Vagina (tissue), 2 donors: ENCODE results near the gene HMCN2. TPM values are rescaled to one million over a fixed set of nuclear protein-coding genes. Genes with fewer than 3 reads are reported as not detected.

ENCODE experiments used
- DNase-seq, 2 donors: peaks; one replicate each; pipeline ENCODE4 v3.0.0-alpha.2; 2017; ENCODE audit errors: extremely low spot score in 2 of 2
- H3K27ac ChIP-seq: fragments of 200-600 bp; sonication (generic); one replicate; pipeline ENCODE4 v1.5.1; 2019
- H3K27me3 ChIP-seq: fragments of 200-600 bp; sonication (generic); one replicate; pipeline ENCODE4 v1.5.1; 2019
- H3K36me3 ChIP-seq, 2 donors: fragments of 200-600 bp; sonication (generic); one replicate each; pipeline ENCODE4 v1.5.1; 2017 to 2019
- H3K4me1 ChIP-seq: fragments of 200-600 bp; sonication (generic); one replicate; pipeline ENCODE4 v1.5.1; 2019
- H3K4me3 ChIP-seq, 2 donors: fragments of 200-600 bp; sonication (generic); 1 replicate in 1 of 2; 2 replicates in 1 of 2; pipeline ENCODE4 v1.5.1; 2016 to 2019
- H3K9me3 ChIP-seq: fragments of 200-600 bp; sonication (generic); one replicate; pipeline ENCODE4 v1.5.1; 2019
- POLR2A ChIP-seq, 2 donors: fragments of 450-650 bp; IDR thresholded peaks; one replicate each; pipeline ENCODE4 v1.6.1; 2017; ENCODE audit warnings: antibody characterized with exemption in 2 of 2, mild to moderate bottlenecking in 2 of 2, moderate library complexity in 2 of 2
- POLR2AphosphoS5 ChIP-seq, 2 donors: sonication (generic); formaldehyde crosslinking; IDR thresholded peaks; one replicate each; pipeline ENCODE4 v1.9.0; 2017; ENCODE audit warnings: antibody characterized with exemption in 2 of 2, mild to moderate bottlenecking in 2 of 2, low read depth in 1 of 2; ENCODE audit not compliant: insufficient read depth in 1 of 2
- intact Hi-C: fragments of 100-400 bp; cut with DNase I; formaldehyde crosslinking; loops from one replicate; pipeline ENCODE4 v1.15.1; 2023
- total RNA-seq: library from RNA; depleted of rRNA; stranded (reverse); fragments of >200 nt; gene quantifications from one replicate; pipeline ENCODE4 v1.2.3, GENCODE V29; 2016
- TF ChIP-seq, protein P1 (sequence below), 3 experiments: fragments of 450-650 bp in 2 of 3; fragments of 200-600 bp in 1 of 3; sonication (generic) in 1 of 3; IDR thresholded peaks; one replicate each; pipeline ENCODE4 v1.5.1; 2017 to 2019; ENCODE audit warnings: antibody characterized with exemption in 3 of 3, mild to moderate bottlenecking in 2 of 3, moderate library complexity in 2 of 3

Gene HMCN2
- total RNA-seq, 1 donor from 2014 or later = 5.2 TPM

DNA sequence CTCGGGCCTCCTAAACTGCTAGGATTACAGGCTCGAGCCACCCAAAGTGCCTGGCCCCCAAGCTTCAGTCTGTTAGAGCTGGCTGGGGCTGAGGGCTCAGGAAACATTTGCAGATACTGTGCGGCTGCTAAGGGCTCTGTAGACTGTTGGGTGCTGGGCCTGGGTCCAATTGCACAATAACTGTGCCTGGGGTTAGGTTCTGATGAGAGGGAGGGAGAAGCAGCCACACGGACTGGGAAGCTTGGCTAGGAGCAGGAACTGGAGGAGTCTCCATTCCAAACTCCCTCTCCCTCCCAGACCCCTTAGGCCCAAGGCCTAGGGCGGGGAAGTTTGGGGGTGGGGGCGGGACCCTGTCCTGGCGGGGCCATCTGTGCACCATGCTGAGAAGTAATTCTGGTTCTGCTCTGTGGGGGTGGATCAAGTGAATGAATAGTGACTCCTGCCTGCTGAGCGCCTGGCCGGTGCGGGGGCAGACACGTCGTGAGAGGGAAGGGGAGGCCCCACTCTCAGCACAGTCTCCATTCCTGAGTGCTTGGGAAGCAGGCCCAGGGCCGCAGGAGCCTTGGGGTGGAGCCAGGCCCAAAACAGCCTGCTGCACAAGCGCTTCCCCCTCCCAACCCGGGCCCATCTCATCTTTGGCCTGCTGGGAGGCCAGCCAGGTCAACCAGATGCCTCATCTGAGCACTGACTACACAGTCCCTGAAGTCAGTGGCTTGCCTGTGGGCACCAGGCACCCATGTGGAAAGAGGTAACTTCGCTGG, 180.7 kb downstream of the HMCN2 start:
- TF ChIP-seq POLR2A (IDR thresholded peaks at IDR 0.05) = no peak
- TF ChIP-seq, protein P1, sequence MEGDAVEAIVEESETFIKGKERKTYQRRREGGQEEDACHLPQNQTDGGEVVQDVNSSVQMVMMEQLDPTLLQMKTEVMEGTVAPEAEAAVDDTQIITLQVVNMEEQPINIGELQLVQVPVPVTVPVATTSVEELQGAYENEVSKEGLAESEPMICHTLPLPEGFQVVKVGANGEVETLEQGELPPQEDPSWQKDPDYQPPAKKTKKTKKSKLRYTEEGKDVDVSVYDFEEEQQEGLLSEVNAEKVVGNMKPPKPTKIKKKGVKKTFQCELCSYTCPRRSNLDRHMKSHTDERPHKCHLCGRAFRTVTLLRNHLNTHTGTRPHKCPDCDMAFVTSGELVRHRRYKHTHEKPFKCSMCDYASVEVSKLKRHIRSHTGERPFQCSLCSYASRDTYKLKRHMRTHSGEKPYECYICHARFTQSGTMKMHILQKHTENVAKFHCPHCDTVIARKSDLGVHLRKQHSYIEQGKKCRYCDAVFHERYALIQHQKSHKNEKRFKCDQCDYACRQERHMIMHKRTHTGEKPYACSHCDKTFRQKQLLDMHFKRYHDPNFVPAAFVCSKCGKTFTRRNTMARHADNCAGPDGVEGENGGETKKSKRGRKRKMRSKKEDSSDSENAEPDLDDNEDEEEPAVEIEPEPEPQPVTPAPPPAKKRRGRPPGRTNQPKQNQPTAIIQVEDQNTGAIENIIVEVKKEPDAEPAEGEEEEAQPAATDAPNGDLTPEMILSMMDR (IDR thresholded peaks at IDR 0.05) = no peak
- TF ChIP-seq POLR2AphosphoS5 (IDR thresholded peaks at IDR 0.05; ENCODE audit: insufficient read depth in 1 of 2, low read depth in 1 of 2) = peak; percentile 20 to 82
- Histone ChIP-seq H3K27ac (peak overlapping the region; percentile 85), H3K36me3 (no peaks in the 10 kb centered on the region), H3K4me3 (peak overlapping the region; percentile 67 to 81), H3K9me3 (peaks cover 3% of the 10 kb centered on the region), H3K4me1 (peaks cover 68% of the 10 kb centered on the region), H3K27me3 (no peaks in the 10 kb centered on the region)
- intact Hi-C loops = no loop called here
- peak in 1 of 2 donors; percentile 98 for DNase-seq

DNA sequence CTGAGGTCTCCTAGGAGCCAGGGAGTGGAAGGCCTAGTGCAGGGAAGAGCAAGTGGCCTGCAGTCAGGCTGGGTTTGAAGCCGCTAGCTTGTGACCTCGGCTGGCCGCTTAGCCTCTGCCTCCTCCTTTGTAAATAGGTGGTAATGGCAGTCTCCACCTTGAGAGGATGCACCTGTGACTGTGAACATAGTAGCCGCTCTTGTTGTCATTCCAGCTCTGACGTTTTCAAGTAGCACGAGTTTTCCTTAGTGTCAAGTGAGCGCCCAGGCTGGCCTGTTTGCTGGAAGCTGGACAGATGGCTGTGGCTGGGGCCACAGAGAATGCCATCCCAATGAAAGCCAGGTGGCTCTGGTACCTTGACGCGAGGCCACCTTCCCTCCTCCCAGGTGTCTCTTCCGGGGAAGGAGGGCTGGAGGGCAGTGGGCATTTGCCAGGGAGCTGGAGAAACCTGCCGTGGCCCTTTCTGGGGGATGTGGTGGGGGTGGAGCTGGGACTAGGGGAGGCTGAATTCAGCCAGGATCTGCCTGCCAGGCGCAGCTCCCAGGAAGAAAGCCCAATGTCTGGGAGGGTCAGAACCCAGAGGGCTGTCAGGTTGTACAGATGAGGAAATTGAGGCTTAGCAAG, 181.7 kb downstream of the HMCN2 start:
- H3K36me3 ChIP-seq = no peaks in the 10 kb centered on the region
- no peak overlapping the region for H3K4me3 ChIP-seq
- intact Hi-C loops = no loop called here
- peaks cover 76% of the 10 kb centered on the region for H3K4me1 ChIP-seq
- no peaks in the 10 kb centered on the region for H3K27me3 ChIP-seq
- H3K9me3 ChIP-seq = no peaks in the 10 kb centered on the region
- no peak for DNase-seq
- TF ChIP-seq POLR2AphosphoS5 (IDR thresholded peaks at IDR 0.05; ENCODE audit: insufficient read depth in 1 of 2, low read depth in 1 of 2) = no peak
- TF ChIP-seq, protein P1 (IDR thresholded peaks at IDR 0.05) = no peak
- TF ChIP-seq POLR2A (IDR thresholded peaks at IDR 0.05) = no peak
- H3K27ac ChIP-seq = peak overlapping the region; percentile 85

DNA sequence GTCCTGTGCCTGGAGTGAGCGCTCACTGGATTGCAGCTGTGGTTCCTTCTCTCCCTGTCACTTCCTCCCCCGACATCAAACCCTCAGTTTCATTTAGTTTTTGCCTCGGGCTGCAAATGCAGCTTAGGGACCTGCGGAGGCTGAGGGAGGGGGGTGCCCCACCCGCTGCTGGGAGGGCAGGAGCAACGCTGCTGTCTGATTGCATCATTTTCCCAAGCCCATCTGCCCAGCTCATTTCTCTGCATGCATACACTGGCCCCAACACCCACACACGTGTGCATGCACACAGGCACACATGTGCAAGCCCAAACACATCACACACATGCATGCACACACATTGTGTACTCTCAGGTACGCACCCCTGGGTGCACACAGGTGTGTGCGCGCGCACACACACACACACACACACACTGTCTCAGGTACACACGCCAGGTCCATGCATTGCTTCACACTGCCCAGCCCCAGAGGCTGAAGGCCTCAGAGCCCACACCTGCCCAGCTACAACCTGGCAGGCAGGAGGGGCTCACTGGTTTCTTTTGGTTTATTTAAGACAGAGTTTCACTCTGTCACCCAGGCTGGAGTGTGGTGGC, 182.6 kb downstream of the HMCN2 start:
- no peaks in the 10 kb centered on the region for H3K27me3 ChIP-seq
- TF ChIP-seq POLR2AphosphoS5 (IDR thresholded peaks at IDR 0.05; ENCODE audit: insufficient read depth in 1 of 2, low read depth in 1 of 2) (no peak), POLR2A (IDR thresholded peaks at IDR 0.05) (no peak)
- TF ChIP-seq, protein P1 (IDR thresholded peaks at IDR 0.05) = no peak
- no peaks in the 10 kb centered on the region for H3K36me3 ChIP-seq
- H3K4me3 ChIP-seq = no peak overlapping the region
- intact Hi-C loops = no loop called here
- DNase-seq = no peak
- H3K27ac ChIP-seq = peak overlapping the region; percentile 85
- peaks cover 76% of the 10 kb centered on the region for H3K4me1 ChIP-seq
- no peaks in the 10 kb centered on the region for H3K9me3 ChIP-seq

DNA sequence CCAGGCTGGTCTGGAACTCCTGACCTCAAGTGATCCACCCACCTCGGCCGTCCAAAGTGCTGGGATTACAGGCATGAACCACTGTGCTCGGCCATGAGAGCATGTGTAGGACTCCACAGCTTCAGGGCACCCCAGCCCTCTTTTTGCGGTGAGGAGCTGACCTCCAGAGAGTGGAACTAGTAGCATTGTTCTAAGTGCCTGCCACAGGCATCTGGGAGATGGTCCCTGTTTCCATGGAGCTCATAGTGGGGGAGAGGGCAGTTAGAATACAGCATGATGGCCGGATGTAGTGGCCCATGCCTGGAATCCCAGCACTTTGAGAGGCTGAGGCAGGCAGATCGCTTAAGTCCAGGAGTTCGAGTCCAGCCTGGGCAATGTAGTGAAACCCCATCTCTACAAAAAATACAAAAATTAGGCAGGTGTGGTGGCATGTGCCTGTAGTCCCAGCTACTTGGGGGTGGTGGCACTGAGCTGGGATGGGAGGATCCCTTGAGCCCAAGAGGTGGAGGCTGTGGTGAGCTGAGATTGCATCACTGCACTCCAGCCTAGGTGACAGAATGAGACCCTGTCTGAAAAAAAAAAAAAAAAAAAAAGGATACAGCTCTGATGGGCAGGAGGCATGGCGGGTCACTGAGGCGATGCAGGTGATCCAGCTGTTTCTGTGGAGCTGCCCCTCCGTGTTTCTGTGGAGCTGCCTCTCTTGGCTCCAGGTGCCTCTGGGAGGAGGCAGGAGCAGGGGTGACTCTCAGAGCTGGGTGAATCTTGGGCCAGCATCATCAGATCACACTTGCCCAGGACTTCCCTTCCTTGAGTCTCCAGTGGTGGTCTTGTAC, 183.4 kb downstream of the HMCN2 start:
- H3K4me1 ChIP-seq = peaks cover 83% of the 10 kb centered on the region

More for the DNA sequence above, 183.4 kb downstream of the HMCN2 start:
- Histone ChIP-seq H3K9me3 (no peaks in the 10 kb centered on the region), H3K27ac (peak overlapping the region; percentile 23), H3K36me3 (no peaks in the 10 kb centered on the region), H3K4me3 (no peak overlapping the region), H3K27me3 (no peaks in the 10 kb centered on the region)
- DNase-seq = no peak
- intact Hi-C loops = no loop called here
- TF ChIP-seq POLR2AphosphoS5 (IDR thresholded peaks at IDR 0.05; ENCODE audit: insufficient read depth in 1 of 2, low read depth in 1 of 2) (no peak), POLR2A (IDR thresholded peaks at IDR 0.05) (no peak)
- TF ChIP-seq, protein P1 (IDR thresholded peaks at IDR 0.05) = no peak
